Chondrocyte (in vitro differentiated cells): Measurements from ENCODE around the gene TOGARAM1. TPM values are rescaled to one million over a fixed set of nuclear protein-coding genes. Genes with fewer than 3 reads are reported as not detected.

Experiments used
- DNase-seq: peaks from one replicate; pipeline ENCODE4 v3.0.0; 2021; ENCODE audit warnings: mixed read lengths, low spot score
- H3K27ac Mint-ChIP-seq: one replicate; pipeline ENCODE4 v1.8.0; 2021; ENCODE audit warnings: mild to moderate bottlenecking, moderate library complexity, mixed read lengths; ENCODE audit not compliant: unreplicated experiment
- H3K27me3 Mint-ChIP-seq: 2 replicates; pipeline ENCODE4 v1.8.0; 2021; ENCODE audit warnings: low read depth, mixed read lengths
- H3K36me3 Mint-ChIP-seq: 2 replicates; pipeline ENCODE4 v1.8.0; 2021; ENCODE audit warnings: low read depth, mixed read lengths
- H3K4me1 Mint-ChIP-seq: 2 replicates; pipeline ENCODE4 v1.8.0; 2021; ENCODE audit warnings: low read depth, mild to moderate bottlenecking, mixed read lengths
- H3K4me3 Mint-ChIP-seq: one replicate; pipeline ENCODE4 v1.8.0; 2021; ENCODE audit warnings: mild to moderate bottlenecking, moderate library complexity, mixed read lengths; ENCODE audit not compliant: unreplicated experiment
- H3K9me3 Mint-ChIP-seq: 2 replicates; pipeline ENCODE4 v1.8.0; 2021; ENCODE audit warnings: low read depth, mixed read lengths
- CTCF ChIP-seq: fragments of 200-600 bp; sonication (generic); IDR thresholded peaks from 2 replicates; pipeline ENCODE4 v1.5.0; 2021; ENCODE audit warnings: antibody characterized with exemption, mild to moderate bottlenecking, moderate library complexity
- total RNA-seq: library from RNA; stranded (reverse); gene quantifications from 3 replicates; pipeline ENCODE4 v1.2.1, GENCODE V29; 2021

The TOGARAM1 gene
- total RNA-seq, 1 donor from 2014 or later, result 13.3 TPM

GRCh38 chr14:45096218-45096617 lies 134.2 kb downstream of the TOGARAM1 start:
- H3K9me3 Mint-ChIP-seq, result no peaks in the 10 kb centered on the region
- H3K36me3 Mint-ChIP-seq, result peaks cover 30% of the 10 kb centered on the region
- DNase-seq, result no peak
- no peak for TF ChIP-seq CTCF
- peaks cover 12% of the 10 kb centered on the region for H3K4me1 Mint-ChIP-seq
- H3K27ac Mint-ChIP-seq, result no peak overlapping the region
- H3K27me3 Mint-ChIP-seq, result no peaks in the 10 kb centered on the region
- H3K4me3 Mint-ChIP-seq, result no peak overlapping the region

- H3K9me3 Mint-ChIP-seq, result no peaks in the 10 kb centered on the region
- H3K4me1 Mint-ChIP-seq, result no peaks in the 10 kb centered on the region
- DNase-seq, result no peak
- no peaks in the 10 kb centered on the region for H3K27me3 Mint-ChIP-seq
- no peak for TF ChIP-seq CTCF
- no peak overlapping the region for H3K4me3 Mint-ChIP-seq
- no peak overlapping the region for H3K27ac Mint-ChIP-seq
- H3K36me3 Mint-ChIP-seq, result peaks cover 27% of the 10 kb centered on the region
Observed at GRCh38 chr14:45103806-45104205, 141.8 kb downstream of the TOGARAM1 start.

GRCh38 chr14:45104561-45104960 lies 142.6 kb downstream of the TOGARAM1 start:
- DNase-seq, result no peak
- no peaks in the 10 kb centered on the region for H3K9me3 Mint-ChIP-seq
- H3K27me3 Mint-ChIP-seq, result no peaks in the 10 kb centered on the region
- H3K4me1 Mint-ChIP-seq, result no peaks in the 10 kb centered on the region
- no peak overlapping the region for H3K4me3 Mint-ChIP-seq
- H3K27ac Mint-ChIP-seq, result no peak overlapping the region
- TF ChIP-seq CTCF, result no peak
- H3K36me3 Mint-ChIP-seq, result peaks cover 26% of the 10 kb centered on the region

- no peaks in the 10 kb centered on the region for H3K9me3 Mint-ChIP-seq
- DNase-seq, result no peak
- H3K27ac Mint-ChIP-seq, result peak overlapping the region; percentile 14
- peaks cover 5% of the 10 kb centered on the region for H3K4me1 Mint-ChIP-seq
- TF ChIP-seq CTCF, result no peak
- H3K36me3 Mint-ChIP-seq, result peaks cover 22% of the 10 kb centered on the region
- no peaks in the 10 kb centered on the region for H3K27me3 Mint-ChIP-seq
- H3K4me3 Mint-ChIP-seq, result no peak overlapping the region
Observed at GRCh38 chr14:45112896-45113781, 151.1 kb downstream of the TOGARAM1 start.

GRCh38 chr14:45114327-45114726 lies 152.3 kb downstream of the TOGARAM1 start:
- Mint-ChIP-seq H3K27ac (no peak overlapping the region), H3K36me3 (peaks cover 24% of the 10 kb centered on the region), H3K9me3 (no peaks in the 10 kb centered on the region), H3K4me1 (peaks cover 5% of the 10 kb centered on the region), H3K27me3 (no peaks in the 10 kb centered on the region), H3K4me3 (no peak overlapping the region)
- no peak for DNase-seq
- TF ChIP-seq CTCF, result no peak
